GM21529 (cell line): ENCODE measurements around the gene CEP104.

Experiments
- ATAC-seq: cut with Tn5 transposase; IDR thresholded peaks from one replicate; pipeline ENCODE4 v1.9.1; 2021; ENCODE audit not compliant: unreplicated experiment

Gene CEP104

DNA sequence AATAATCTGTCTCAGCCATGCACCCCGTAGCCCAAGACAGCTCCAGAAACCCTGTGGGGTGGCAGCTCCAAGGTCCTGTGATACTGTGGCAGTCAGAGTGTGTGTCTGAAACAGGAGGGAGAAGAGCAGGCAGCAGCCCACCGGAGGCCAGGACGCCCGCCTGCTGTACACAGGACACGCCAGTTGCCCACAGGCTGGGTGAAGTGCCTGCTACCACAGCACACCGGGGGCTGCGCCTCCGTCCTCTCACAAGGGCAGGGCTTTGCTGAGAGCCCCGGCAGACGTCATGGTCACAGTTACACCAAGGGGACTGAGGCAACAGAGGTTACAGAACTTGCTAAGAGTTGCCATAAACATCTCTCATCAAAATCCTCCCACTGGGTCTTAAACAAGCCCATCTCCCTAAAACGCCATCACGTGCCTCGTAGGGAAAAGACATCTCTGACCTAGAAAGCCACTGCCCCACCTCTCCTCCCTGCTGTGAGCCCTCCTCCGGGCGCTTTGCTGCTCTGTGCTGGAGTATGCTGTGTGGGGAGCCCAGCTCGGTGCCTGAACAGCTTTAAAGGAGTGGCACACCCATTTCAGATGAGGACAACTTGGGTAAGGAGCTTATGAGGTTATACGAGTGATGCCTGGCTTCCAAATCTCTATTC is 37.7 kb upstream of the CEP104 start:
- no peak for ATAC-seq

DNA sequence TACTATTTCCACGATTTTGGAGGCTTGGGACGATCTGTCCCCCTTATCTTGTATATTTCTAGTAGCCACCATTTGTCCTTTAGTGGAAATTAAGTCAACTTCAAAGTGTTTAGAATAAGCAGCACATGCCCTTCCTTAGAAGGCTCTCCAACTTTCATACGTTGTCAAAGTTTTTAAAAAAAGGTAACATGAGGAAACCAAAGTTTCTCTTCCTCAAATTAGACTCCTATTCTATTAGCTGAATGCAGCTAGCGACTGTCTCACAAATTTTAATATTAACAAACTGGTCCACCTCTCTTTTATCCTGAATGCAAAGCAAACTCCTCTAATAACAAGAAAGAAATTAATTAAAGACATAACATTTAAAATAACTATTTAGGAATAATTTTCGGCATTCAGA is 36.2 kb upstream of the CEP104 start:
- ATAC-seq = no peak

DNA sequence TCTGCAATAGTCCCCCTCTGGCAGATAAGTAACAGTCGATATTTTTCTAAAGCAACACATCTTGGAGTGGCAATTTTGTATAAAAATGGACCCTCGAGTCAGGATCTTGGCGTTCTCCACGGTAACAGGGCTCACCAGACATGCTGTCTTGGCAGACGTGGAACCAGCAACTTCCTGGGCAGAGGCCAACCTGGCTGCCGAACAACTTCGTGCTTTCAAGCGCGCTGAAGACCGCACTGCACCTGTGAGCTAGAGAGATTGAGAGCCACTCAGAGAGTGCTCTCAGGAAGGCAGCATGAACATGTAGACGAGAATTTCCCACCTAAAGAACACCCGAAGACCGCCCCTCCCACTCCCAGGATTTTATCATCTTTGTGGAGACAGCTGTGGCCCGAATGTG is 35.7 kb upstream of the CEP104 start:
- no peak for ATAC-seq

DNA sequence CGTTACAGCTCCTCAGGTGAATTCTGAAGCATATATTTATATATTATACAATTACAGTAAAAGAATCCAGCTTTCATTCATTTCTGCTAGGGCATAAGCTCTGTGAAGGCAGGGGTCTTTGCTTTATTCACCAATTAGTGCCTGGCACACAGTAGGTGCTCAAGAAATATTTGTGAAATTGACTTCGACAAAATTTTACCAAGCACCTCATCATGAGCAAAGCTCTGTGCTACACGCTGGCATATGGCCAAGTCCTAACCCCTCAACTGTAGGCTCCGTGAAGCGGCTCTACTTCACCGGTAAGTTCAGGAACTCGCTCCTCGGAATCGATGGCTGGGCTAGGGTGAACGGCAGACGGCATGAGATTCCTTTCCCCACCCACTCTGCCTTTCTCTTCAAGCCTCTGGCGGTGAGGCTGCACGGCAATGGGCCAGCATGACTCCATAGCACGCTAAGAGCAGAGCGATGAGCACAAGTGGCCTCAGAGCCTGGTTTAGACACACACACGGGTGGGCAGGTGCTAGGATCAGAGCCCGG is 34.4 kb upstream of the CEP104 start:
- ATAC-seq = no peak

DNA sequence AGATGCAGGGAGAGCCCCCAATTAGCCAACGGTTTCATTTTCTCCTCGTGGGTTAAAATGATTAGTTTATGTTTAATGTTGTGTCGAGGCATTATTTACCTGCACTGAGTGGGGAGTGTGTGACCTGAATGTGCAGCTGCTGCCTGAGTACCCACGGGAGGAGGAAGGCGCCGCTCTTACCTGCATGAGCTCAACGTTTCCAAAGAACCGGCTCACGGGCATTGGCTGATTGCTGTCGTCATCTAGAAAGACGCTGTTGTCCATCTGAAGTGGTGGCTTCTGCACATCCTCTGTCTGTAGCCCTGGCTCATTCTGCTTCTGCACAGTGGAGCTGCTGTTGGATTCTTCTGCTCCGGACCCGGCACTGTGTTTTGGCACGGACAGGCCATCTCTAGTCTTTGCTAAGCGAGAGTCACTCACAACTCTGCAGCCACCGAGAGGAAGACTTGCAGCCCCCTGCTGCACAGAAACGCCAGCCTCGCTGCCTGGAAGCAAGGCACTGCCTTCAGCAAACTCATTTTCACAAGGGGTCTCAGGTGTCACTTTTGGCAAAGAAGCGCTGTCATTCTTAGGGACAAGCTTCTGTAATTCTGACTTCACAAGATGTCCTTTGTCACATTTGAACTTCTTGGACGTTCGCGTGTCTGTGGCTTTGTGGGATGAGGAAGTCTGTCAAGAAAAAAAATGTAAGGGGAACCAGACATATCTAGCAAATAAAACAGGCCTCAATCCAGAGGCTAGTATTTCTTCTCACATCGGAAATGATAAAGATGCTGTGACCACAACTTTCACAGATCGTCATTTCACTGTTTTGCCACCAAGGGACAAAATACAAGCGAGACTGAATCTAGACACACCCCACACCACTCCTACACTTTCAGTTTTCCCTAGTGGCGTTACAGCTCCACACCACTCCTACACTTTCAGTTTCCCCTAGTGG is 33.6 kb upstream of the CEP104 start:
- ATAC-seq = no peak

DNA sequence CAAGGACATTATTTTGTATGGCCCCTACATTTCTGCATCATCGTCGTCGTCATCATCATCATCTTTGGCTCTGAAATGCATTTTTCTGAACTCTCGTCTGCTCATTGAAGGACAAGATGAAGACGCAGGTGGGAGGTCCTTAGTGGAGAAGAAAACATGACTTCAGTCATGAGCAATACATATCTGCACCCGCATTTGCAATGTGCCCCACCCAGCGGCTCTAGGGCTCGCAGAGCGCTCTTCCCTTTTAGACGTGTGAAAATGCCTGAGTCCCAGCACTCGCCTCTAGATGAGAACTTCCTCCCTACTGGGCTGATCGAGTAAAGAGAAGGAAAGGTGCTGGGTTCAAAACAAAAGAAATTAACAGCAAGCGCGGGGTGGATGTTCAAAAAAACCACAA is 32.9 kb upstream of the CEP104 start:
- no peak for ATAC-seq

DNA sequence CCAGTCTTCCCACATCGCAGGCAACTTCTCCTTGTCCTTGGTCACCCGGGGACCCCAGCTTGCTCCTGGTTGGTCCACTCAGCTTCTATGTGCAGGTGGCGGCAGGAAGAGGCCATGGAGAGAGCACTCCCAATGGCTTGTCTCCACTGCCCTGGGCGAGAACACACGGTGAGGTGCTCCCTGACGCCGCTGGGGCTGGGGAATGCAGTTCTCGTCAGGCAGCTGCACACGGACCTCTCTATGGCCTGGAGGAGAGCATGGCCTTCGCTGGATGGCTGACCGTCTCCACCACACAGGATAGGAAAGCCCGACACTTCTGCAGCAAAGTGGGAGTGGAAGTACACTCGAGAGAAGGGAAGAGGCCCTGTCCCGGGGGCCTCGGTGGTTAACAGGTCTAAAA is 31.3 kb upstream of the CEP104 start:
- no peak for ATAC-seq

DNA sequence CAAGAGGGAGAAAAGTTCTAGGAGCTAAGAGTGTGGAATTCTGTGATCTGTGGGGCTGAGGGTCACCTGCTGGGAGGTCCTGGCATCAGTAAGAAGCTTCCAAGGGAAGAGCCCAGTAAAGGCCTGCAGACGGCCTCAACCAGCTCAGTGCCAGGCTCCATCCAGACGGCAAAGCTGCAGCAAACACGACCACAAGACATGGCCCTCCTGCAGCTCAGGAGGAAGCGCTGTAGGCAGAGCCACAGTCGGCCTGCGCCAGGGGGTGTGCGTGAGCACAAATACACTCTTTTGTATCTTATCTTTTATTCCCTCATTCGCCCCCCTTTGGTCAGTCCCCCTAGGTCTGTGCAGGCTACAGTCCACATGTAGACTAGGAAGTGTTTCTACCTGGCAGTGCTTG is 29.7 kb upstream of the CEP104 start:
- no peak for ATAC-seq

DNA sequence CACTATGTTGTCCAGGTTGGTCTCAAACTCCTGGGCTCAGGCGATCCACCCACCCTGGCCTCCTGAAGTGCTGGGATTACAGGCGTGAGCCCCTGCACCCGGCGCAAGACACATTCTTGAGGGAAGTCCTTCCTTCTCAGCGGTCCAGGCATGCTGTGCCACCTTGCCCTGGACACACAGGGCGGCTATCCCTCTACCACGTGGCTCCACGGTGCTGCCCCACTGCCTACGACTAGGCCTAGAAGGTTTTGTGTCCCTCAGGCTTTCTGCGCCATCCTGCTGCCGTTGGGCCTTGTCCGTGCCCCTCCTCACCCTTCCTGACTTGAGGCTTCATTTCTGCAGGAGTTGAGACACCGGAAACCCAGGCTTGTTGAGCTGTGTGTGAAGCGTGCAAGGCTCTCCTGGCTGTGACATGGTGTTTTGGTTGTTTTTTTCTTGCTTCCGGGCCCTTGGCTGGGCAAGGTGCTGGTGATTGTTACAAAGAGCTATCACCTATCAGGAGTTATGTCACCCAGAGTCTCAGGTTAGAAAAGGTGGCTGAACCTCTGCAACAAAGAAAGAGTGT is 29.2 kb upstream of the CEP104 start:
- no peak for ATAC-seq

DNA sequence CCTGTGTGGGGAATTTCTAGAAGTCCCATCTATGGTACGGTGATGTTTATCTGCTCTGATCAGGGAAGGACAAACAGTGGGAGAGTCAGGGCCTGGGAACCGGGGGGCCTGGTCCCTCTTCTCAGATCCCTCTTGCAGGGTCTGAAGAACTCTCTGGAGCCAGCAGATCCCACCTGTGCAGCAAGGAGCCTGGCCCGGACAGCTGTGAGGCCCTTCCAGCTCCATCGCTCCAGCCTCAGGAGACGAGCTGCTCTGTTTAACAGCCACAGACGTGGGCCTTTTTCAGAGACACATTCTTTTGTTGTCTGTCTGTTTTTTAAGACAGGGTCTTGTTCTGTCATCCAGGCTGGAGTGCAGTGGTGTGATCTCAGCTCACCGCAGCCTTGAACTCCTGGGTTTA is 28.6 kb upstream of the CEP104 start:
- ATAC-seq = no peak

DNA sequence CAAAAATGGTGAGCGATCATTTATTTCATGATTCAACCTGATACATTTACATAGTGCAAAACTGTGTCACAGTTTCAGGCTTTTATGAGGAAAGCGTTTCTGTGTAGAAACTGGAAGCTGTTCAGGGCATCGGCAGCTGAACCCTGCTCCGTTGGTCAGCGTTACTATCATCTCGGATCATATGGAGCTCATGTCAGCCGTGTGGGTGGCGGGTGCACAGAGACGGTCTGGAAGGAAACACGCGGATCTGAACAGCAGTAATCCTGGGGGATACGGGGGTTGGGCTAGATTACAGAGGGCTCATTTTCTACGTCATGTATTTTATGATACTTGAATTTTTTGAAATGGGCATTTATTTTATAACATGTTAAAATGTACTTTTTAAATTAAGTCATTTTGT is 28.0 kb upstream of the CEP104 start:
- ATAC-seq = no peak

DNA sequence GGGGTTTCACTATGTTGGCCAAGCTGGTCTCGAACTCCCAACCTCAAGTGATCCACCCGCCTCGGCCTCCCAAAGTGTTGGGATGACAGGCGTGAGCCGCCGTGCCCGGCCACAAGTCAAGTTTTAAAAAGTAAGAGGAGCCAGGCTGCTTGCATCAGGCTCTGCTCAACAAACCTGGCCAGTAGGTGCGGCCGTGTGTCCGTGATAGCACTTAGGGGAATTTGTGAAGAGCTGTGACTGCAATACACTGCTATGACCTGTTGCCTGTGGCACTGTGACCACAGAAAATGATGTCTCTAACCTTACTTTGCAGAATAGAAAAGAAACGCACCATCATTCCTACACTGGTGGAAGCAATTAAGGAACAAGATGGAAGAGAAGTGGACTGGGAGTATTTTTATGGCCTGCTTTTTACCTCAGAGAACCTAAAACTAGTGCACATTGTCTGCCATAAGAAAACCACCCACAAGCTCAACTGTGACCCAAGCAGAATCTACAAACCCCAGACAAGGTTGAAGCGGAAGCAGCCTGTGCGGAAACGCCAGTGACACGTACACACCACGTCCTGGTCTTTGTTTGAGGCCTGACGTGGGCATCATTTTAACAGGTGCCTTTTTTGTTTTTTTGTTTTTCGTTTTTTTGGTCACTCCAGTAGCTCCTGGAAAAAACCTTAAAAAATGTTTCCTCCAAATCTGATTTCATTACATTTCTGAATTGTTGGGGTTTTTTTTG is 26.3 kb upstream of the CEP104 start:
- ATAC-seq = no peak

DNA sequence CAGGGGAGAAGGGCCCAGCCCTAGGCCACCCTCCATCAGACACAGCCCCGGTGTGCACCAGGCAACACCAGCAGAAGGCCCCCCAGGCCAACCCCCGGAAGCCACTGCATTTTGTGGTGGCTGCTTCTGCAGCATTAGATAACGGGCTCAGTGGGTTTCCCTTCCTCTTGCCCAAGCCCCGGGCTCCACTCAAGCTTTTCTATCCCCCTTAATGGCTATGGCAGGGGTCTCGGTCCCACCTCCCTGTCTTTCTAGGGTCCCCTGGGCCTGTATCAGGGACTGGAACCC is 24.1 kb upstream of the CEP104 start:
- no peak for ATAC-seq

DNA sequence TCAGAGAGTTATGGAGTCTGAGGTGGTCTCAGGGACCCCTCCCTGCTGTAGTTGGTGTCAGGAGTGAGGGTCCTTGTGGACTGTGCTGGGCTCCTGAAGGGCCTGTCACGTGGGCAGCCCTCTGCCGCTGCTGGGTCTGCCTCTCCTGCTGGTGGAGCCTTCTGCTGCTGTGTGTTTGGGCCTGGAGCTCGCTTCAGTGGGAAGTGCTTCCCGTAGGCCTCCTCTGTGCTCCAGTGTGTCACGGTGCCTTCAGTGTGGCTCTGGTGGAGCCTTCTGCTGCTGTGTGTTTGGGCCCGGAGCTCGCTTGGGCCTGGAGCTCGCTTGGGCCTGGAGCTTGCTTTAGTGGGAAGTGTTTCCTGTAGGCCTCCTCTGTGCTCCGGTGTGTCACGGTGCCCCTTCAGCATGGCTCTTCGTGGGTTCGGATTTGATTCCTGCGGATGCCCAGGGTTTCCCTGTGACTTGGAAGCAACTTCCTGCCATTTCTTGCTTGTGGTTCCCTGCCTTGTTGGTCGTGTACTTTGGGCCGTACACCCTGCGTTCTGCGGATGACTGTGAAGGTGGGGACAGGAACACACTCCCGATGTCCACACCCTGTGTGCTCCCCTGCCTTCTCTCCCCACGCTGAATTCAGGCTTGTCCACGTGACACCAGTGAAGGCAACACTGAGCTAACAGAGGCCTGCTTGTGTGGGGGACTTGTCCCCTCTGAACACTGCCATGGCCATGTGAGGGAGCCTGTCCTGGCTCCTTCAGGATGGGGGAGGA is 23.6 kb upstream of the CEP104 start:
- ATAC-seq = no peak

DNA sequence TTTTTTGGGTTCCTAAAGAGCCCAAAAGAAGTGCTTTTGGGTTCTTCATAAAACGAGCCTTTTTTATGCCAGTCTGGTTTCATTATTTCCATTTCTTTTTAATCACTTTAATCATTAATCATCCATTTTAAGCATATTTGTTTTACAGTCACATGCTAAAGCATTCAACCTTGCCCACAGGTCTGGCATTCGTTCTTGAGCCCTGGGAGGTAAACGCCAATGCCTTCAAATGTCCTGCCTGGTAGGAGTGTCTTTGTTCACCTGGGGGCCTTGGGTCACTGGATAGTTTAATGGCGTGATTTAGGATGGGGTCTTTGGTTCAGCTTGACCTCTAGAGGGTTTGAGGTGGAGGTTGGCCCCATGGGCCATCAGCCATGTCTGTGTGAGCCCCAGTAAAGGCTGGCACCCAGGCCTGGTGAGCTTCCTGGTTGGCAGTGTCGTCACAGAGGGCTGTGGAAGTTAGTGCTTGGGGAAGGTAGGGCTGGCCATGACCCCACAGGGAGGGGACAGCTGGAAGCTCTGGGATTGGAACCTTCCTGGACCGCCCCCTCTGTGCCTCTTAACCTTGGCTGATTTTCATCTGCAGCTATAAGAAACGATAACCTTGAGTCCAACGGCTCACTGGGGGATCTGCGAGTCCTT is 22.9 kb upstream of the CEP104 start:
- no peak for ATAC-seq

DNA sequence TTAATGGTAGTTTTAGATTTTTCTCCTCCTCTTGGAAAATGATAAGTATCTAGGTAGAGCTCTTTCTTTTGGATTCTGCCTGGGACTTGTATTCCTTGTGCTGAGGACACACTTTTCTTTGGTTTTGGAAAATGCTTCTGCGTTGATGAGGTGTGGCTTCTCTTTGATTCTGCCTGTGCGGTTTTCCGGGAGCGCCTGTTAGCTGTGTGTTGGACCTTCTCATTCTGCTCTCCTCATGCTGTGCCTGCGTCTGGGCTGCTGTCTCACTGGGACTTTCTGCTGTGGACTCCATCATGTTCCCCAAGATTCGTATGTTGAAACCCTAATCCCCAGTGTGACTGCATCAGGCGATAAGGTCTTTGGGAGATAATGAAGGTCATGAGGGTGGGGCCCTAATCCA is 22.1 kb upstream of the CEP104 start:
- ATAC-seq = no peak

DNA sequence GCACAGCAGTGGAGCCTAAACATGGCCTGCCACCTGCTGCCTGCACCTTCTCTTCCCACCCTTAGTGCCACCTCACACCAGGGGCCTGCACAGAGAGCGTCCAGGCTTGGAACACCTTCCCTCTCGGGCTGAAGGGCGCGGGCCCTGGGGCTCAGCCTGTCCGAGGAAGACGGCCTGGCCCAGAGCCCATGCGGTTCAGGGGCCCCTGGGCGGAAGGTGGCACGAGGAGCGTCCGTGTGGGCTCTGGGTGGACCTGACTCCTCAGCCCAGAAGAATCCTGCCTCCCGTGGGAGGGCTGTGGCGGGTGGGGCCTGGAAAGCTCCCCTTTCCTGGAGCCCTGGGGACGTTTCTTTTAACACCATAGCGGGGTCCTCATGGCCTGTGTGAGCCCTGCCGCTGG is 19.7 kb upstream of the CEP104 start:
- ATAC-seq = no peak

DNA sequence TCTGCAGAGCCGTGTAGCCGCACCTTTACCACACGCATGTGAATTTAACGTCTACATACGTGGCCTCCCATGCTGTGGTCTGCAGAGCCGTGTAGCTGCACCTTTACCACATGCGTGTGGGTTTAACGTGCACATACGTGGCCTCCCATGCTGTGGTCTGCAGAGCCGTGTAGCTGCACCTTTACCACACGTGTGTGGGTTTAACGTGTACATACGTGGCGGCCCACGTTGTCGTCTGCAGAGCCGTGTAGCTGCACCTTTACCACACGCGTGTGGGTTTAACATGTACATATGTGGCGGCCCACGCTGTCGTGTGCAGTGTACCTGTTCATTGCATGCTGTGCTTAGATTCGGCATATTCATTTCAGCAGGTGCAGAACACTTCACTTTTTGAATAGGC is 17.7 kb upstream of the CEP104 start:
- no peak for ATAC-seq

DNA sequence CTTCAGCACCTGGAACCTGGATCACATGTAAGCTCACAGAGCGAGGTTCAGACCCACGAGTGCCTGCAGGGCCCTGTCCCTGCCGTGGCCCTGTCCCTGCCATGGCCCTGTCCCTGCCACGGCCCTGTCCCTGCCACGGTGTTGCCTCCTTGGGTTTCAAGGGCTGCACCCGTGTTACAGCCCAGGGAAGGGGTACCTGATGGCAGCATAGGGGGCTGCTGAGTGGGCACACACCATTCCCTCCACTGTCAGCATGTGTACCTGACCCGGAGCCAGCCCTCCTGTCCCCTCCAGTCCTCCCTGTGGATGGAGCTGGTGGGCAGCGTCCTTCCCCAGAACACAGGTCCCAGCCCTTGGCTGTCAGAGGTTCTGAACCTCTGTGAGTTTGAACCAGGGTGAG is 15.5 kb upstream of the CEP104 start:
- ATAC-seq = no peak

DNA sequence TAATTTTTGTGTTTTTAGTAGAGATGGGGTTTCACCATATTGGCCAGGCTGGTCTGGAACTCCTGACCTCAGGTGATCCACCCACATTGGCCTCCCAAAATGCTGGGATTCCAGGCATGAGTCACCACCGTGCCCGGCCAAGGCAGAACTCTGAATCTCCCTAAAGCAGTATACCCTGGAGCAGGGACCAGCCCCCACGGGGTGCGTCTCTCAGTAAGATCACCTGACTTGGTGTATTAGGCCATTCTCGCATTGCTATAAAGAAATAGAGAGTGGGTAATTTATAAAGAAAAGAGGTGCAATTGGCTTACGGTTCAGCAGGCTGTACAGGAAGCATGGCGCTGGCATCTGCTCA is 14.4 kb upstream of the CEP104 start:
- no peak for ATAC-seq
